NCI-H2196 (cell line): ENCODE measurements around the gene TMEM35B.
"Not testable (repeated sequence)": the region's sequence is repeated elsewhere in the genome, so short reads cannot be mapped to it uniquely, and the experiment has no call there.

ENCODE experiments used
- DNase-seq: peaks from one replicate; lab custom pipeline; 2025; ENCODE audit not compliant: unreplicated experiment; lab: John Stamatoyannopoulos, UW

Gene TMEM35B

GRCh38 chr1:34976384-34977209 is 8.6 kb downstream of the TMEM35B start:
- DNase-seq = no peak

GRCh38 chr1:34975771-34976170 is 9.4 kb downstream of the TMEM35B start:
- DNase-seq = no peak

GRCh38 chr1:34975338-34975737 is 9.8 kb downstream of the TMEM35B start:
- no peak for DNase-seq

GRCh38 chr1:34974626-34975025 is 10.5 kb downstream of the TMEM35B start:
- DNase-seq = no peak

GRCh38 chr1:34973326-34973725 is 11.8 kb downstream of the TMEM35B start:
- no peak for DNase-seq

GRCh38 chr1:34970829-34971228 is 14.3 kb downstream of the TMEM35B start:
- no peak for DNase-seq

GRCh38 chr1:34970220-34970735 is 14.9 kb downstream of the TMEM35B start:
- DNase-seq = no peak

GRCh38 chr1:34968297-34968696 is 16.9 kb downstream of the TMEM35B start:
- not testable (repeated sequence) for DNase-seq

GRCh38 chr1:34967672-34968071 is 17.5 kb downstream of the TMEM35B start:
- DNase-seq = not testable (repeated sequence)

- no peak for DNase-seq
Observed at GRCh38 chr1:34965597-34965996, 19.6 kb downstream of the TMEM35B start.

GRCh38 chr1:34950428-34950827 is 34.7 kb downstream of the TMEM35B start:
- DNase-seq = no peak

GRCh38 chr1:34948739-34949138 is 36.4 kb downstream of the TMEM35B start:
- not testable (repeated sequence) for DNase-seq

GRCh38 chr1:34947641-34948314 is 37.4 kb downstream of the TMEM35B start:
- not testable (repeated sequence) for DNase-seq

- DNase-seq = no peak
Observed at GRCh38 chr1:34946211-34946610, 38.9 kb downstream of the TMEM35B start.

GRCh38 chr1:34941798-34942197 is 43.3 kb downstream of the TMEM35B start:
- not testable (repeated sequence) for DNase-seq
